ENCODE data around the gene PXK.

The PXK gene

DNA sequence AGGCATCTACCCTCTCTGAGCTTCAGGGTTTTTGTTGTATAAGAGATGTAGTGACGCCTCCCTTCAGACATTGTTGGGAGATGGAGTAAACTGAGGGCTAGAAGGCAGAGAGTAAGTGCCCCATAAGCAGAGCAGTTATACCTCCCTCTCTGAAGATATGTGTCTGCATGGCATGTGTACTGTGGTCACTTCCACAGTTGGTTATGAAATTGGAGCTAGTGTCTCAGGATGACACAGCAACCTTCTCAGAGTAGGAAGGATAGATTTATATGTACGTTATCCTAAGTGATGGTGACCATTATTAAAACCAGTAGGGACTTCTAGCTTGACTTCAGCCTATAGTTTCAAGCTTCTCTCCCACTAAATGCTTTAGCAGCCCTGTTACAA lies 17.9 kb downstream of the PXK start:
- no peak for DNase-seq

DNA sequence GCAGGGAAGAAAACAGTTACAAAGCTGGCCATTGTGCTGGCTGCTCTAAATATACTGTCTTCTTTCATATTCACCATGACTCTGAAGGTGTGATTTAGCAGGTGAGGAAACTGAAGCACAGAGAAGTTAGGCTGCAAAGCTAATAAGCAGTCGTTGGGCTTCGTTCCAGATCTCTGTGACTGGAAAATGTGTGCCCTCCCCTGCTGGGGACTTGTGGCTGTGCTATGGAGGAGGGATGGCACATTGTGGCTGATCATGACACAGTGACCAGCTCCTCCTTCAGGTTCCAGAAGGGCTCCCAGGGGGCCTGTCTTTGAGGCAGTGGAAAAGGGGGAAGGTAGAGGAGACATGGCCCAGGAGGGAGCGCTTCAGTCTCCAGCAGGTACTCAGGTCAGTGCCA lies 19.2 kb downstream of the PXK start:
- DNase-seq = no peak

- no peak for DNase-seq
Observed at GRCh38 chr3:58352626-58353025, 19.9 kb downstream of the PXK start.

GRCh38 chr3:58353722-58354553 lies 21.2 kb downstream of the PXK start:
- no peak for DNase-seq

DNA sequence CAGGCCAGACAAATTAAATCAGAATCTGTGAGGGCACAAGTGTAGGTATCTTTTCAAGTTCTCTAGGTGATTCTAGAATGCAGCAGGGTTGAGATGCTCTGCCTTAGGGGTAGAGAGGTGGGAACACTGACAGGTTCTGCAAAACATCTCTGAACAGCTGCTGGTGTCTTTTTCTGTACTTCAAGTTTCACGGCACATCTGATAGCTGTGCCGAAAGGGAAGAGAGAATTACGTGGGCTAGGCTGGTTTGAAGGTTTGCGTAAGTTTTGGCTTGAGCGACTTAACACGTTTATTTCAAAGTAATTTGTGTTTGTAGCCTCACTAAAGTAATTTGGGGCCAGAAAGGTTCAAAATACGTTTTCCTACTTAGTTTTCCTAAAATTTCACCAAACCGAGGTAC lies 22.5 kb downstream of the PXK start:
- no peak for DNase-seq

DNA sequence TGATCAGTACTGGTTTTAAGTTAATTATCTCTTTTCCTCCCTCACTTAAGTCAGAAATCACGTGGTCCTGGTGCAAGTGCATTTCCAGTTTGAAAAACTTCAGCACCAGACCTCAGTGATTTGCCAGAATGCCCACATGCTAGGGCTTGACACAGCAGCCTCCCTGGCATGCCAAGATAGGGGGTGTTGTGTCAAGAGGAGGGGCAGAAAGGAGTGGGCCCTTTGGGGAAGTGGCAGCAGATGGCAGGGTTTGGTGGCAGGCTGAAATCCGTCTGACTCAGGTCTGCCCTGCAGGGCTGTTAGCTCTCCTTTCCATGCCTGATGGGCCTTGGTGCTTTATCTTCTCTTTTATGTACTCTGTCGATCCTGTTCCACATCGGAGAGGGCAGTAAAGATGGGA lies 23.4 kb downstream of the PXK start:
- no peak for DNase-seq

DNA sequence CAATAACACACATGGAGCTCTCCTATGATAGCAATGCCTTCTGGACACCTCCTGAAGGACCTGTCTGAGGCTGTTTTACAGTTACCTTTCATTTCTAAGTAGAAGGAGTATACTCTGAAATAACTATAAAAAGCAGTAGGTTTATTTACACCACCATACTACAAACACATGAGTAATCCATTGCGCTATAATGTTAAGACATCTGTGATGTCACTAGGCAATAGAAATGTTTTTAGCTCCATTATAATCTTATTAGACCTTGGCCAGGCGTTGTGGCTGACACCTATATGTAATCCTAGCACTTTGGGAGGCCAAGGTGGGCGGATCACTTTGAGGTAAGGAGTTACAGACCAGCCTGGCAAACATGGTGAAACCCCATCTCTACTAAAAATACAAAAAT lies 24.7 kb downstream of the PXK start:
- DNase-seq = no peak

DNA sequence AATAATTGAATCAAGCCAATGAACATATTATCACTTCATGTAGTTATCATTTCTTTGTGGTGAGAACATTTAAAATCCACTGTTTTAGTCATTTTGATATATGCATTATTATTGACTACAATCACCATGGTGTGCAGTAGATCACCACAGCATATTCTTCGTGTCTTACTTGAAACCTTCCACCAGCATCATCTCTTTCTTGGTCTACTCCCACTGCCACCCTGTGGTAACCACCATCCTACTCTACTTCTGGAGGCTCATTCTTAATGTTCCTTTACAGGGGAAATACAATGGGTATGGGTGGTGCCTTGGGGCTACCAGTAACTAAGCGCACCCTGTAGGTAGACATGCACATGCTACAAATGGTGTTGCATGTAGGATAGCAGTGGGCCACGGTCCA lies 25.4 kb downstream of the PXK start:
- no peak for DNase-seq

DNA sequence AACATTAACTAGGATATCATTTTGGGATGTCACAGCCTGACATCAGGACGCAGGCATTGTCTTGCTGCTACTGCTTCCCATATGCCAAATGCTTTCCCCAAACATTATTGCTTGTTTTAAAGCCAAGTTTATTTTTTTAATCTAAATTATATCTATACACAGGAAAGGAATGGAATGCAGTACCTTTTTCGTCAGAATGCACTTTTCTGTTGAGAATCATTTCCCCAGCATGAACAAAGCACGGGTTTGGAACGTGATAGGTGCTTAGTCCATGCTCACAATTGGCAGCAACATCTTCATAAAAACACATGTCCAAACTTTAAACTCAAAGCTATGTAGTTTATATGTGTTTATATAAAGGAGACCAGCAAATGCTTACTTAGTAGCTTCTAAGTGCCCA lies 26.1 kb downstream of the PXK start:
- DNase-seq = no peak

GRCh38 chr3:58359621-58360020 lies 26.9 kb downstream of the PXK start:
- no peak for DNase-seq

DNA sequence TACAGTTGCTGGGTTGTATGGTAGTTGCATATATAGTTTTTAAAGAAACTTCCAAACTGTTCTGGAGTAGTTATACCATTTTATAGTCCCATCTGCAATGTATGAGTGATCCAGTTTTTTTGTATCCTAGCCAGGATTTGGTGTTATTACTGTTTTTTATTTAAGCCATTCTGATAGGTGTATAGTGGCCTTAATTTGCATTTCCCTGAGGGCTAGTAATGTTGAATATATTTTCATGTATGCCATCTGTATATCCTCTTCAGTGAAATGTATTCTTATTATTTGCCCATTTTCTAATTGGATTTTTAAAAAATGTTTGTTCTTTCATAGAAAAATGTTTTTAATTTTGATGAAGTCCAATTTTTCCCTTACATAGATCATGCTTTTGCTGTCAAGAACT lies 29.2 kb downstream of the PXK start:
- DNase-seq = no peak

DNA sequence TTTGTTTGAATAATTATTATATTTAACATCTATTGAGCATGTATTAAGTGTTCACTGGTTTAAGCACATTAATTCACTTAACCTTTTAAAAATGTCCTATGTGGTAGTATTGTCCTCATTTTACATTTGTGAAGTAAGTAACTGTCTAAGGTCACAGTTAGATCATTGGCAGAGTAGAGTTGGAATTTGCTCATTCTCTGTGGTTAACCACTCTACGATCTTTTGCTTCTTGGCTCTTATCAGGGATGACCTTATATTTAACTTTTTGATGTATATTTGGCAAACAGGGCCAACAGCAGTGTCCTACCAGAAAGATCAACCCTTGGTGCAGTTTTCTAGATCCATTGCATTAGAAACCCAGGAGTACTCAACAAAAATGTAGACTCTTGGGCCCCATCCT lies 34.0 kb downstream of the PXK start:
- DNase-seq = no peak

GRCh38 chr3:58369038-58369437 lies 36.3 kb downstream of the PXK start:
- DNase-seq = no peak

DNA sequence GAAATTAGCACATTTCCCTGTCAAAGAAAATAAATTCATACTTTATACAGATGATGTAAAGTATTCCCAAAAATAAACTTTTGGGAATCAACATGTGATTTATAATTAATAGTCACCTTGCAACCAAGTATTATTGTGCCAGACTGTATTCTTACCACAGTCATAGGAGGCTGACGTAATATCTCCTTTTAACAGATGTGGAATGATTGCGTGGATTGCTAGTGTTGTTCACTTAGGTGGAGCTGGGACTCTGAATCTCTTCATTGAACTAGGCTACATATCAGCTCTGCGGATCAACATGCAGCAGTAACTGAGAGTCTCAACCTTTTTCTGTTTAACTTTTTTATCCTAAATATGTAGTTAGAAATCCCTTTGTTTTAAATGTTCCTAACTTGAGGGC lies 37.2 kb downstream of the PXK start:
- DNase-seq = no peak

- no peak for DNase-seq
Observed at GRCh38 chr3:58370407-58370806, 37.7 kb downstream of the PXK start.

- no peak for DNase-seq
Observed at GRCh38 chr3:58371754-58372153, 39.1 kb downstream of the PXK start.

GRCh38 chr3:58375254-58375653 lies 42.6 kb downstream of the PXK start:
- DNase-seq = no peak

GRCh38 chr3:58377168-58377567 lies 44.5 kb downstream of the PXK start:
- no peak for DNase-seq

GRCh38 chr3:58377750-58378149 lies 45.1 kb downstream of the PXK start:
- DNase-seq = no peak

- DNase-seq = no peak
Observed at GRCh38 chr3:58379351-58380073, 46.8 kb downstream of the PXK start.

GRCh38 chr3:58383476-58383875 lies 50.8 kb downstream of the PXK start:
- no peak for DNase-seq

DNA sequence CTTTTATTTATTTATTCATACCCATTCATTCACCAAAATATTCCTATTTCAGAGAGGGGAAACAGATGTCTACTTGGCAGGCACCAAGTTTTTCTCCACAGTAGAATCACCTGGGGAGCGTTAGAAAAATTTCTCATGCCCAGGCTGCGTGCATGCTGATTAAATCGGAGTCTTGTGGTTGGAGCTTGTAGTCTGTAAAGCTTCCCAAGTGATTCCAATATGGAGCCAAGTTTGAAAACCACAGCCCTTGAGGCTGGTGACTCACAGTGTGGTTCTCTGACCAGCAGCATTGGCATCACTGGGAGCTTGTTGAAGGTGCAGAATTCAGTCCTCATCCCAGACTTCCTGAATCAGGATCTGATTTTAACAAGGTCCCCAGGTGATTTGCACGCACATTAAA lies 51.2 kb downstream of the PXK start:
- DNase-seq = no peak

DNA sequence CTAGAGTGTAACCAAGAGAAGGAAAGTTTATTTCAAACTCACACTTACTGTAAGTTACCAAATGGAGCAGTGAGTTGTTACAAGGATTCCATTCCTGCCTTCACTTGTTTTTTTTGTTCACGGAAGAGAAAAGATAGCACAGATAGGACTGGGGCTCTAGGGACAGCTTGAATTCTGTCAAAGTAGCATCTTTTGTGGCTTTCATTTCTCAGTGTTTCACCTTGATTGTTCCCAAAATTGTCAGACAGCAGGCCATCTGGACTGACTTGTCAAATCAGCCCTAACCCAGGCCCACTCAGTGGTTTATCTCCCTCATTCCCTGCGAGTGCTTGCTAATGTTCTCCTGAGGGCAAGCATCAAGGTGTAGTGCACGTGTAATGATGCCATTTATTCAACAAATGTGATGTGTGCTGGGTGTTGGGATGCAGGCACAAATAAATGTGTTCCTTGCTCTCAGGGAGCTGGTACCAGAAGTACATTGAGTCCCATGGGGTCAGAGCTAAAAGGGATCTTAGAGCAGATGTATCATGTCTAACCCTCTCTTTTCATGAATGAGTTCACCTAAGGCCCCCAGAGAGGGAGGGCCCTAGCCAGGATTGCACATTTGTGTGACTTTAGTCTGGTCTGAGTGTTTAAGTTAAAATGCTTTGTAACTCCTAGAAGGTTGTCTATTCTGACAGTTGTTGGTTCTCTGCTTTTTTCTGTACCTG lies 51.8 kb downstream of the PXK start:
- no peak for DNase-seq
